ENCODE data around the gene NPTX1.

NPTX1 gene

DNA sequence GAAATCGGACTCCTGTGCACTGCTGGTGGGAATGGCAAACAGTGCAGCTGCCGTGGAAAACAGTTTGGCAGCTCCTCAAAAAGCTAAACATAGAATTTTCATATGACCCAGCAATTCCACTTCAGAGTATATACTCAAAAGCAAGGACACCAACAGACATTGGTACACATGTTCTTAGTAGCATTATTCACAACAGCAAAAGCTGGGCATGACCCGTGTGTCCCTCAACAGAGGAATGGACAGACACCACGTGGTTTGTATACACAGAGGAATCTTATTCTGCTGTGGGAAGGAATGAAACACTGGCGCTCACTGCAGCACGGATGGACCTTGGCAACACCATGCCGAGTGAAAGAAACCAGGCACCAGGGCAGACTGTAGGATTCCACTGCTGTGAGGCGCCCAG is 16.0 kb downstream of the NPTX1 start:
- DNase-seq (ENCODE audit: low read depth in 2 of 2), result no peak

- DNase-seq (ENCODE audit: low read depth in 2 of 2), result no peak
Measured at GRCh38 chr17:80459234-80459633, 17.2 kb downstream of the NPTX1 start.

DNA sequence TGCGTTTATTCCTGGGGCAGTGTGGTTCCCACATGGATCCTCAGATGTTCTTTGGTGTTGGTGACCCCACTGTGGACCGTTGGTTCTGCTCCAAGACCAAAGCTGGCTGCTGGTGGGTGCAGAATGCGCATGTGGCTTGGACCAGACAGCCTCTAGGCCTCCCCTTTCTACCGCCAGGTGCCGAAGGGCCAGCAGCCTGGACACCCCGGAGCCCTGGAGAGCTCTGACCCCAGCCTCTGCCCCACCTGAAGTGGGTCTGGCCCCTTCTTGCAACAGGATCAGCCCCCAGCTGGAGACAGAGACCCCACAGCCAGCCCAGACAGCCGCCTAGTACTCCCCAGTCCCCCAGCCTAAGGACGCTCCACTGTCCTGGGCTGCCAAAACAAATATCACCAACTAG is 18.4 kb downstream of the NPTX1 start:
- DNase-seq (ENCODE audit: low read depth in 2 of 2), result no peak

DNA sequence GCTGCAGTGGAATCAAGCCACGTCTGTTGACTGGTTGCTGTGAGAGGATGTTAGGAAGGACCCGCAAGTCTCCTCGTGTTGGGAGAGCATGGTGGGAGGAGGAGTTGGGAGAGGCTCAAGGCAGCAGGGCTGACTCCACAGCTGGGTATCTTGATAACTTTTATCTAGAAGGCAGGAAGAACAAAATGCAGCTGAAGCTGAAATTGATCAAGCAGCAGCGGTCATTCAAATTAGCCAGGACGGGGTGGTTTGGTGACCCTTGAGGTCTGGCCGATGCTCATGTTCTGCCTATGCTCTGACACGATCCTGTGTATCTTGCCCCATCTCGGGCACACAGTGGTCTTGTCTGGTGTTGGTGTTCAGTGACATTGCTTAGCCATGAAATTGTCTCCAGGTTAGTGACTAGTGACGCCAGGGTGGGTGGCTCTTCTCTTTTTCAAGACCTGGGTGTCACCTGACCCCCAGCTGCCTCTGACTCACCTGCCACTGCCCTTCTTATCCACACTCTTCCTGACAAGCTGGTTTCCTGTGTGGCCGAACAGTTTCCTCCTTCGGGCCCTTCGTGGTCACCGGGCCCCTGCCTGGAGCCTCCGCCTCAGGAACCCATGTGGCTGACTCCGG is 19.1 kb downstream of the NPTX1 start:
- DNase-seq (ENCODE audit: low read depth in 2 of 2), result no peak

GRCh38 chr17:80456465-80457235 is 19.8 kb downstream of the NPTX1 start:
- DNase-seq (ENCODE audit: low read depth in 2 of 2), result no peak

DNA sequence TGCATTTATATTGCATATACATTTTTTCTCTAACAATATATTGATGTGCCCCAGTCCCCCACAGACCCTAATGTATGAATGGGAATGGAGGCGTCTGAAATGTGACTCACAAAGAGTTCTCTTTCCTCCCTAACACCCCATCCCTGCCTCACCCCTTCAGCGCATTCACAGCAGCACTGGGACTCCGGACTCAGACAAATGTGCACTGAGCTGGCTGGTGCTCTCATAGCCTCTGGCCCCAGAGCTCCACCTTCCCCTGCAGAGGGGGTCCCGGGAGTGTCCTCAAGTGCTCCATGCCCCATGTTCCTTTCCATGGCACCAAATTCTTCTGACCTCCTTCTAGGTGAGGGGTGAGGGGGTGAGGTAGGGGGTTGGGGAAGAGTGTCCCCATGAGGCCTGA is 20.6 kb downstream of the NPTX1 start:
- DNase-seq (ENCODE audit: low read depth in 2 of 2), result no peak

DNA sequence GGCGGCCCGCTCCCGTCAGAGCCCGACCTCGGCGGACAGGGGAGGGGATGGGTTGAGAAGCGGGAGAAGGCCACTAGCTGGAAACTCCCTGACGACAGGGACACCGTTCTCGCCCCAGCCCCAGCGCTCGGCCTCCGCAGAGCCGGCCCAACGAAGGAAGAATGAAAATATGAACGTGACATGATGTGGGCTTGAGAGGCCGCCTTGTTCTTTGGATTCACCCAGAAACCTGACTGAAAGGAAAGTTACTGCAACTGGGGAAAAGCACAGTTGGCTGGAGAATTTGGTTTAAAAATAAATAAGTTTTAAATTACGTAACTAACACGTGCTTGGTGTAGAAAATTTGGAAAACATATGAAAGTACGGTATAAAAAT is 21.1 kb downstream of the NPTX1 start:
- peak in 1 of 2 donors; percentile 39 for DNase-seq (ENCODE audit: low read depth in 2 of 2)

- peak; percentile 91 to 94 for DNase-seq (ENCODE audit: low read depth in 2 of 2)
Measured at GRCh38 chr17:80454557-80455335, 21.7 kb downstream of the NPTX1 start.

- no peak for DNase-seq (ENCODE audit: low read depth in 2 of 2)
Measured at GRCh38 chr17:80453998-80454556, 22.3 kb downstream of the NPTX1 start.

- DNase-seq (ENCODE audit: low read depth in 2 of 2), result no peak
Measured at GRCh38 chr17:80453126-80453997, 23.0 kb downstream of the NPTX1 start.

GRCh38 chr17:80452173-80452915 is 24.1 kb downstream of the NPTX1 start:
- DNase-seq (ENCODE audit: low read depth in 2 of 2), result no peak

DNA sequence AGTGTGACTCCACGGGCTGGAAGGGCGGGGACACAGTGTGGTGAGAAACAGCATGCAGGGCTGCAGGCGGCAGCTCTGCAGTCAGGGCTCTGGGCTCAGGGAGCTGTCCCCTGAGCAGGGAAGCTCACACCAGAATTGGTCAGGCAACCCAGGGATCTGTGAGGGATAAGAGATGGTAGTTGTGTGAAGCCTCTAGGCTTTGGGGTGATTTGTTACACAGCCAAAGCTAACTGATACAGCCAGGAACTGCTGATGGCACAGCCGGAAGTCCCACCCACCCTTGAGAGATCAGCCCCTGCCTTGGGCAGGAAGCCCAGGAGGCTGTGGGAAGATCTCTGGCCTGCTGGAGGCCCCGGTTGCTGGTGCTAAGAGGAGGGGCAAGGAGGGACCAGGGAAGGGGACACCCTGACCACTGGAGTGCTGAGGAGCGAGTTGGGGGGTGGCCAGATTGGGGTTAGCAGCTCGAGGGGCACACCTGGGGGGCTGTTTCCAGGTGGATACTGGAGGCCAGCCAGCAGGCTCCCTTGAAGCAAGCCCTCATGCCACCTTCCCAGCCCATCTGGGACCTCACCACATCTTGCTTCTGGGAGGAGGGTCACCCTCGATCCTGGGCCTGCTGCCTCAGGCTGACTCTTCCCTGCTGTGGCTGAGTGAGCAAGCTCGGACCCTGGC is 25.2 kb downstream of the NPTX1 start:
- DNase-seq (ENCODE audit: low read depth in 2 of 2), result no peak

DNA sequence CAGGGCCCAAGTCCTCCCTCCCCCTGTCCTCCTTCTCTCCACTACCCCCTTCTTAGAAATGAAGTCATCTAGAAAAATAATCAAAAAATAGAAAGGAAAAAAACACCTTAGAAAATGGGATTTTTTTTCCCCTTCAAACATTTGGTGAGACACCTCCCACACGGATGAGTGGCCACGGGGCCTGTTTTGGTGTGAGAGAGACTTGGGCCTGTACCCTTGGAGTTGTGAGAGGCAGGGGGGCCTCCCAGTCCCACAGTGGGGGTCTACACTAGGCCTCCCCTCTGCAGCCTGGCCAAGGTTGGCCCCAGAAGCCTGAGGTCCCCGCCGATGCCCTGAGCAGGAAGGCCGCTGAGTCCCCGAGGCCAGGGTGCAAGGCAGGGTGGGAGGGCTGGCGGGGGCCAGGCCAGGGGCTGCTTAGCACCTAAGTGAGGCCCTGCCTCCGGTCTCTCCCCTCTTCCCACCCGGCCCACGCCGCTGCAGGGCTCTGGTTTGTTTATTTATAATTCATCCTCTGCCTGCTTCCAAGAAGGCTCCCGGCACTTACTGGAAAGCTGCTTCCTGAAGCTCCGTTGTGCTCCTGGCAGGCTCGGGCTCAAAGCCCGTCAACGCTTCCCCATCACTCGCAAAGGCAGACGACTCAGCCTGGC is 26.4 kb downstream of the NPTX1 start:
- DNase-seq (ENCODE audit: low read depth in 2 of 2), result no peak

- no peak for DNase-seq (ENCODE audit: low read depth in 2 of 2)
Measured at GRCh38 chr17:80449194-80449929, 27.0 kb downstream of the NPTX1 start.

GRCh38 chr17:80447790-80448189 is 28.6 kb downstream of the NPTX1 start:
- DNase-seq (ENCODE audit: low read depth in 2 of 2), result no peak

DNA sequence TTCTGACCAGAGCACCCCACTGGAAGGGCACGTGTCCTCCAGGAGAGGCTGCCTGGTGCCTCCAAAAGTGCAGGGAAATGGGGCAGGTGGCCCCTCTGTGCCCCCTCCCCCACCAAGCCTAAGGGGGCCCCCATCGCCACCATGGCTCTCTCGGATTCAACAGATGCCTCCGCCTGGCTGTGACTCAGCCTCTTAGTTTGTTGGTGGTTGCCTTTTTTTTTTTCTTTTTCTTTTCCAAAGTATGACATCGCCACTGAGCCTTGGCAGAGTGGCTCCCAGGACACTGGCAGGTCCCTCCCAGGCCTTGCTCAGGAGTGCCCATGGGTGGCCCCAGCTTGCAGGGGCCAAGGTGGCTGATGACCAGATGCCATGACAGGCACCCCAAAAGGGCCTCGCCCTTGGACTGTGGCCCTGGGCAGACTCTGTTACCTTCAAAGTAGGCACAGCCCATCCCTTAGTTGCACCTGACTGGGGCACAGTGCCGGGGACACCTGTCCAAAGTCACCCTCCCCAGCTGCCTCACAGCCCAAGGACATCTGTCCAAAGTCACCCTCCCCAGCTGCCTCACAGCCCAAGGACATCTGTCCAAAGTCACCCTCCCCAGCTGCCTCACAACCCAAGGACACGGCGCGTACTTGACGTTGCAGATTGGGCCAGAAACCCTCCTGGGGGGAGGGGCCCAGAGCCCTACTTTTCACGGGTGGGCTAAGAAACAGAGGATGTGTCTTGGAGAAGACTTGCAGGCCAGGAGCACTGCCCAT is 29.6 kb downstream of the NPTX1 start:
- DNase-seq (ENCODE audit: low read depth in 2 of 2), result no peak

DNA sequence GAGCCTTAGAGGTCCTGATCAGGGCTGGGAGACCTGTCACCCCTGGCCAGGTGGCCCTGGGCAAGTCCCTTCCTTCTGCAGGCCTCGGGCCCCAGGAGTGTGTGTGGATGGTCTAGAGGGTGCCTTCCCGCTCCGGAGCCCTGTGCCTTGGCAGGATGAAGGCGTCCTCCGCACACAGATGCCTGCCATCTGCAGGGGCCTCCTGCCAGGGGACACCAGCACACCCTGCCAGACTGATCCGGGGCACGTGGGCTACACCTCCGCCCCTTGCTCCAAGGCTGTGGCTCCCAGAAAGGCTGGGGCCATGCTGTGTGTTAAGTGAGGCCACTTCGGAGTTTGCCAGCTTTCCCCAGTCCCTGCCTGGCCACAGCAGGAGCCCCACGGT is 30.7 kb downstream of the NPTX1 start:
- no peak for DNase-seq (ENCODE audit: low read depth in 2 of 2)

GRCh38 chr17:80445007-80445725 is 31.2 kb downstream of the NPTX1 start:
- no peak for DNase-seq (ENCODE audit: low read depth in 2 of 2)

Data from stimulated activated CD4-positive, alpha-beta T cell treated with anti-CD3 and anti-CD28 coated beads, Interleukin-1b, Interleukin-23, amount 100 ng/mL, for 4 hours (primary cell).